ENCODE data around the gene TRIP12.
"Not testable (repeated sequence)": the region's sequence is repeated elsewhere in the genome, so short reads cannot be mapped to it uniquely, and the experiment has no call there.

TRIP12 gene

GRCh38 chr2:229774237-229774636, 147.6 kb downstream of the TRIP12 start:
- no peak for DNase-seq (ENCODE audit: low read depth)
- no peak overlapping the region for H3K4me3 ChIP-seq (ENCODE audit: low read length)
- no peak for TF ChIP-seq CTCF (conservative IDR thresholded peaks at IDR 0.05; ENCODE audit: low read length)

GRCh38 chr2:229768235-229768634, 153.6 kb downstream of the TRIP12 start:
- TF ChIP-seq CTCF (conservative IDR thresholded peaks at IDR 0.05; ENCODE audit: low read length), result no peak
- no peak overlapping the region for H3K4me3 ChIP-seq (ENCODE audit: low read length)
- DNase-seq (ENCODE audit: low read depth), result no peak

- no peak for DNase-seq (ENCODE audit: low read depth)
- no peak overlapping the region for H3K4me3 ChIP-seq (ENCODE audit: low read length)
- no peak for TF ChIP-seq CTCF (conservative IDR thresholded peaks at IDR 0.05; ENCODE audit: low read length)
Observed at GRCh38 chr2:229765721-229766120, 156.1 kb downstream of the TRIP12 start.

GRCh38 chr2:229761663-229762062, 160.1 kb downstream of the TRIP12 start:
- no peak for DNase-seq (ENCODE audit: low read depth)
- H3K4me3 ChIP-seq (ENCODE audit: low read length), result no peak overlapping the region
- TF ChIP-seq CTCF (conservative IDR thresholded peaks at IDR 0.05; ENCODE audit: low read length), result no peak

GRCh38 chr2:229757462-229757861, 164.3 kb downstream of the TRIP12 start:
- not testable (repeated sequence) for DNase-seq (ENCODE audit: low read depth)

GRCh38 chr2:229752970-229753729, 168.7 kb downstream of the TRIP12 start:
- TF ChIP-seq CTCF (conservative IDR thresholded peaks at IDR 0.05; ENCODE audit: low read length), result no peak
- no peak for DNase-seq (ENCODE audit: low read depth)
- H3K4me3 ChIP-seq (ENCODE audit: low read length), result no peak overlapping the region

More at GRCh38 chr2:229757462-229757861, 164.3 kb downstream of the TRIP12 start:
- not testable (repeated sequence) for H3K4me3 ChIP-seq (ENCODE audit: low read length)

GRCh38 chr2:229749779-229750178, 172.0 kb downstream of the TRIP12 start:
- no peak overlapping the region for H3K4me3 ChIP-seq (ENCODE audit: low read length)
- no peak for DNase-seq (ENCODE audit: low read depth)
- TF ChIP-seq CTCF (conservative IDR thresholded peaks at IDR 0.05; ENCODE audit: low read length), result no peak
